ENCODE results near the gene RHBDD3. TPM values are rescaled to one million over a fixed set of nuclear protein-coding genes. Genes with fewer than 3 reads are reported as not detected.

RHBDD3 gene
- polyA plus RNA-seq, 3 donors: 4.0 to 11.1 (median 4.8) TPM

DNA sequence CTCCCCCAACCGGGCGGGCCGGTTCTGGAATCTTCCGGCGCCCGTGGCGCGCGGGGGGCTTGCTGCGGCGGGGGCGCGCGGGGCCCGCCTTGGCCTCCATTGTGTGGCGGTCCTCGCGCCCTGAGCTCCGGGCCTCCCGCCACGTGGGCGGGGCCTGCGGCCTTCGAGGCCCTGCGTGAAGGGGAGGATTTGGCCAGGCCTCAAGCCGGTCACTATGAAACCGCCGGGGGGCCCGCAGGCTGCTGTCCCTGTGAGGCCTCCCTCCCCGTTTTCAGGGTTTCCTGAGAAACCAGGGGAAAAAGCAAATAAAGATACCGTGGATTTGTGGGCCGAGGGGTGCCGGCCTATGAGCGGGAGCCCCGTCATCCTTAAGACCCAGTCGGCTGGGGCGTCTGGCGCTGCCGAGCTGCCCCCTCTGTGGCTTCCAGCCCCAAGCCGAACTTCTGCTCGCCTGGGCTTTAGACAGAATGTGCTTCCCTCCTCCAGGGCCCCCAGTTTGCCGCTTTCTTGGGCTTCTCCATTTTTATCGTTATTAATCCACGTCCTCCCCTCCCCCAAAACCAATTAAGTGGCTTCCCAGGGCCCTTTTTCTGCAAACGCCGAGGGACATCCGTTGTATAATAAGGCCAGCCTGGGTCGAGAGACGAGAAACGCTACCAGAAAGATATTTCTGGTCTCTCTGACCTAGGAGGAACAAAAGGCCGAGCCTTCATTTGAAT, 889 bp upstream of the RHBDD3 start:
- intact Hi-C loops (cut with micrococcal nuclease): loop anchor here (5.0 to 10.0 kb wide), 2 partner anchors 34 to 116 kb away; partner anchors contain the start of gene AP1B1 (in 1 of the 2)
- Histone ChIP-seq H3K36me3 (replicated peaks in 1 of 2; ENCODE audit: control insufficient read depth in 1 of 2, insufficient read depth in 2 of 2, low read length in 2 of 2) (peaks cover 28 to 34% of the 10 kb centered on the region in 2 donors), H3K4me3 (replicated peaks in 1 of 3; ENCODE audit: low read depth in 2 of 3, low read length in 3 of 3) (peak overlapping the region; percentile 68 to 86 (median 80)), H3K9me3 (replicated peaks in 1 of 2; ENCODE audit: control insufficient read depth in 1 of 2, insufficient read depth in 1 of 2, low read length in 2 of 2) (no peaks in the 10 kb centered on the region), H2AFZ (ENCODE audit: insufficient read depth, low read depth, low read length, poor library complexity, severe bottlenecking) (peak overlapping the region; percentile 88), H3K79me2 (ENCODE audit: insufficient read depth, low read length) (peaks cover 67% of the 10 kb centered on the region), H3K9ac (ENCODE audit: insufficient read depth, low read length, poor library complexity, severe bottlenecking) (peak overlapping the region; percentile 99), H3K4me1 (ENCODE audit: control insufficient read depth in 1 of 2, insufficient read depth in 2 of 2, low read length in 2 of 2) (peaks cover 33 to 41% of the 10 kb centered on the region in 2 donors), H4K20me1 (ENCODE audit: insufficient read depth, low read length) (peaks cover 53% of the 10 kb centered on the region), H3K27me3 (ENCODE audit: control insufficient read depth in 2 of 2, insufficient read depth in 2 of 2, low read length in 2 of 2) (no peaks in the 10 kb centered on the region), H3K27ac (ENCODE audit: low read depth in 1 of 2, low read length in 2 of 2) (peak overlapping the region; percentile 86 to 100), H3K4me2 (replicated peaks; ENCODE audit: extremely low read depth, low read length, poor library complexity, severe bottlenecking) (peak overlapping the region; percentile 91)
- H3K4me3 Mint-ChIP-seq: peak overlapping the region; percentile 93 to 98
- peak overlapping the region; percentile 97 to 100 (median 100) for H3K27ac Mint-ChIP-seq
- peaks cover 29 to 32% of the 10 kb centered on the region in 2 donors for H3K36me3 Mint-ChIP-seq
- TF ChIP-seq, protein P1, sequence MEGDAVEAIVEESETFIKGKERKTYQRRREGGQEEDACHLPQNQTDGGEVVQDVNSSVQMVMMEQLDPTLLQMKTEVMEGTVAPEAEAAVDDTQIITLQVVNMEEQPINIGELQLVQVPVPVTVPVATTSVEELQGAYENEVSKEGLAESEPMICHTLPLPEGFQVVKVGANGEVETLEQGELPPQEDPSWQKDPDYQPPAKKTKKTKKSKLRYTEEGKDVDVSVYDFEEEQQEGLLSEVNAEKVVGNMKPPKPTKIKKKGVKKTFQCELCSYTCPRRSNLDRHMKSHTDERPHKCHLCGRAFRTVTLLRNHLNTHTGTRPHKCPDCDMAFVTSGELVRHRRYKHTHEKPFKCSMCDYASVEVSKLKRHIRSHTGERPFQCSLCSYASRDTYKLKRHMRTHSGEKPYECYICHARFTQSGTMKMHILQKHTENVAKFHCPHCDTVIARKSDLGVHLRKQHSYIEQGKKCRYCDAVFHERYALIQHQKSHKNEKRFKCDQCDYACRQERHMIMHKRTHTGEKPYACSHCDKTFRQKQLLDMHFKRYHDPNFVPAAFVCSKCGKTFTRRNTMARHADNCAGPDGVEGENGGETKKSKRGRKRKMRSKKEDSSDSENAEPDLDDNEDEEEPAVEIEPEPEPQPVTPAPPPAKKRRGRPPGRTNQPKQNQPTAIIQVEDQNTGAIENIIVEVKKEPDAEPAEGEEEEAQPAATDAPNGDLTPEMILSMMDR (IDR thresholded peaks at IDR 0.05): no peak
- no peaks in the 10 kb centered on the region for H3K9me3 Mint-ChIP-seq
- H3K27me3 Mint-ChIP-seq (ENCODE audit: low read depth in 3 of 3): peaks cover 0 to 2% (median 0%) of the 10 kb centered on the region in 3 donors
- WGBS (ENCODE audit: insufficient coverage): under 1% methylated on average over 47 of the region's 51 CpGs
- peaks cover 46% of the 10 kb centered on the region for H3K4me1 Mint-ChIP-seq
- peak; percentile 36 to 54 (median 42) for DNase-seq

DNA sequence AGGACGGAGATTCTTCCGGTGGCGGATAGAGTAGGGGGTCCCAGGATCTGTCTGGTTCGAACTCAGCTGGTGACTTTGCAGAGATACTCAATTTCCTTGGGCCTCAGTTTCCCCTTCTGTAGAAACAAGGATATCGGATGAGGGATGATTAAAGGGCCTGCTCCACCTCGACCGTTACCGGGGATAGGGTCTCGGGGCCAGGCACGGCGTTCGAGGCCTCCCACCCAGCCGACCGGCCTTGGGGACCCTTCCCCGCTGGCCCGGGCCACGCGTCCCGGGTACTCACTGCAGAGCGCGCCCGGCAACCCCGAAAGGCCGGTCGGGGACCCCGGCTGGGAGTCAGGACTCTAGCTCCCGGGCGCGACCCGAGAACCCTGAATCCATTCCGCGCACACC, 321 bp downstream of the RHBDD3 start:
- peak overlapping the region; percentile 88 for H2AFZ ChIP-seq (ENCODE audit: insufficient read depth, low read depth, low read length, poor library complexity, severe bottlenecking)
- 0% methylated on average over 28 of the region's 32 CpGs for WGBS (ENCODE audit: insufficient coverage)

More for the DNA sequence above, 321 bp downstream of the RHBDD3 start:
- Mint-ChIP-seq H3K9me3 (no peaks in the 10 kb centered on the region), H3K27me3 (ENCODE audit: low read depth in 3 of 3) (peaks cover 0 to 2% (median 0%) of the 10 kb centered on the region in 3 donors), H3K4me1 (peaks cover 46% of the 10 kb centered on the region), H3K27ac (peak overlapping the region; percentile 97 to 100 (median 100)), H3K4me3 (peak overlapping the region; percentile 93 to 98), H3K36me3 (peaks cover 18 to 20% of the 10 kb centered on the region in 2 donors)
- peaks cover 41% of the 10 kb centered on the region for H4K20me1 ChIP-seq (ENCODE audit: insufficient read depth, low read length)
- no peaks in the 10 kb centered on the region for H3K9me3 ChIP-seq (replicated peaks in 1 of 2; ENCODE audit: control insufficient read depth in 1 of 2, insufficient read depth in 1 of 2, low read length in 2 of 2)
- intact Hi-C loops (cut with micrococcal nuclease): loop anchor here (5.0 to 10.0 kb wide), 2 partner anchors 35 to 117 kb away; partner anchors contain the start of gene AP1B1 (in 1 of the 2)
- peak overlapping the region; percentile 91 for H3K4me2 ChIP-seq (replicated peaks; ENCODE audit: extremely low read depth, low read length, poor library complexity, severe bottlenecking)
- peaks cover 55% of the 10 kb centered on the region for H3K79me2 ChIP-seq (ENCODE audit: insufficient read depth, low read length)
- peak overlapping the region; percentile 38 to 100 for H3K27ac ChIP-seq (ENCODE audit: low read depth in 1 of 2, low read length in 2 of 2)
- H3K36me3 ChIP-seq (replicated peaks in 1 of 2; ENCODE audit: control insufficient read depth in 1 of 2, insufficient read depth in 2 of 2, low read length in 2 of 2): peaks cover 17 to 22% of the 10 kb centered on the region in 2 donors
- TF ChIP-seq, protein P1 (IDR thresholded peaks at IDR 0.05): no peak
- peak overlapping the region; percentile 99 for H3K9ac ChIP-seq (ENCODE audit: insufficient read depth, low read length, poor library complexity, severe bottlenecking)
- DNase-seq: no peak
- H3K4me3 ChIP-seq (replicated peaks in 1 of 3; ENCODE audit: low read depth in 2 of 3, low read length in 3 of 3): peak overlapping the region; percentile 68 to 86 (median 80)
- peaks cover 33 to 41% of the 10 kb centered on the region in 2 donors for H3K4me1 ChIP-seq (ENCODE audit: control insufficient read depth in 1 of 2, insufficient read depth in 2 of 2, low read length in 2 of 2)
- no peaks in the 10 kb centered on the region for H3K27me3 ChIP-seq (ENCODE audit: control insufficient read depth in 2 of 2, insufficient read depth in 2 of 2, low read length in 2 of 2)

Data from CD14-positive monocyte (primary cell).